Hypothalamus (tissue), 51 donors: ENCODE data around the gene GPRC5D.

Source experiments
- DNase-seq, 51 donors: peaks; one replicate each; lab custom pipeline; 2025; lab: John Stamatoyannopoulos, UW

Gene GPRC5D

DNA sequence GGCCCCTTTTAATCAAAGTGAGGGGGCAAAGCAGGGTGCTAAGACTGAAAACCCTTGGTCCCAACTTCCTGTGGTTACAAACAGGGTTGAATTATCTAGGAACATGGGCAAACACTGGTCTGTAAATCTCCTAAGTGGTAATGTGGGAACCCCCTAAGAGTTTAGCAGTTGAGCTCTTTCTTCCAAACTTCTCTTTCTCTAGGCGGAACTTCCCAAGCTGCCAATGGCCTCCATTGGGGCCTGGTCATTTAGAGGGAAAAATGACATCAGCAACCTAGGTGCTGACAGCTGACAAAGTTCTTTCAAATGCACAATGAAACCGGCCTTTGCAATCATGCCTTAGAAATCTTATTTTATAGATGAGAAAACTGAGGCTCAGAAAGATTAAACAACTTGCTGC, 30.4 kb upstream of the GPRC5D start:
- no peak for DNase-seq

GRCh38 chr12:12979731-12980259, 27.8 kb upstream of the GPRC5D start:
- peak in 3 of 51 donors; percentile 16 to 39 (median 23) for DNase-seq

- DNase-seq, result no peak
Observed at GRCh38 chr12:12979126-12979525, 27.2 kb upstream of the GPRC5D start.

- no peak for DNase-seq
Observed at GRCh38 chr12:12977231-12977630, 25.3 kb upstream of the GPRC5D start.

DNA sequence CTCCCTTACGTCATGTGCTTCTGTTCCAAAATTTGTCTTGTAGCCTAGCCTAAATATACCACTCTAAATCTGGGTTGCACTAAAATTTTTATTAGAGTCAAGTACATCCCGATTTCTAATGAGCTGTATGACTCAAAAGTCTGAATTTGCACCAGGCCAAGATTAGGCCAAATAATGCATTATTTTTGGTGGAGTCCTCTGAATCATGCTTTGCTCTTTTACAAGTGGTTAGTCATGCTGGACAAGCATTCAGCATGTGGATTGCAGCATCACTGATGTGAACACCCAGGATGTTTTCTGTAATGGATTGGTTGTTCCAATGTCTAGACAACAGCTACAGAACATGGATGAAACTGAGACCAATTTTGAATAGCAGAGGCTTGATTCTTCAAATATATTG, 24.4 kb upstream of the GPRC5D start:
- peak in 5 of 51 donors; percentile 13 to 49 (median 36) for DNase-seq

- DNase-seq, result peak in 30 of 51 donors; percentile 8 to 69 (median 26)
Observed at GRCh38 chr12:12975322-12976077, 23.5 kb upstream of the GPRC5D start.

DNA sequence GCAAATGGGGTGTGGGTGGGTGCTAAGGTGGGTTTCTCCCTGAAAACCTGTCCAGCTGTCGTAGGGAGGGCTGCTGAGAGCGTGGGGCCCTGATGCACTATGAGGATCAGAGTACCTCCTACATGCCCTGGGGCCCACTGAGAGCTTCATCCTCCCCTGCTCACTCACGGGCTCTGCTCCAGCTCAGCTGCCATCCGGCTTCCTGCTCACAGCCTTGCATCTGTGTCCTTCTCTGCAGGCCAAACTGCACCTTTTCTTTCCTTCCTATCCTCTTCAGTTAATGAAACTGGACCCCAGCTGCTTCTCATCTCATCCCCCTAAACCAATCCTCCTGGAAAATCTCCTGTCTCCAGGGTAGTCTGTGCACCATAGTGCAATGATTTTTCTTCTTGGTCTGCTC, 22.2 kb upstream of the GPRC5D start:
- peak in 1 of 51 donors; percentile 11 for DNase-seq

- DNase-seq, result no peak
Observed at GRCh38 chr12:12973019-12973418, 21.0 kb upstream of the GPRC5D start.

- no peak for DNase-seq
Observed at GRCh38 chr12:12965836-12966235, 13.9 kb upstream of the GPRC5D start.

DNA sequence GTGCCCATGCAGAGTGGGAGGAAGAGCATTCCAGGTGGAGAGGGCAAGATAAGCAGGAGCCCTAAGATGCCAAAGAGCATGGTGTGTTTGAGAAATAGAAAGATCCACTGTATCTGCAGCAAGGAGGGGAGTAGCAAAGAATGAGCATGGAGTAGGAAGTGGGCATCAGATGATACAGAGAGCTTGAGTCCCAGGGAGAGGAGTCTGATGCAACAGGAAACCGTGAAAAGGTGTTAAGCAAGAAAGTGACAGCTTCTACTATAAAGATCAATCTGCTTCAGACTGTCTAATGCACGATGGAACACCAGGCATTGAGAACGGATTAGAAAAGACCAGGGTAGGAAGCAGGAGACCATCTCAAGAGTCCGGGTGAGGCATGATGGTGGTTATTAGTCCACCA, 12.3 kb upstream of the GPRC5D start:
- DNase-seq, result no peak

- DNase-seq, result no peak
Observed at GRCh38 chr12:12960639-12961209, 8.8 kb upstream of the GPRC5D start.

- DNase-seq, result no peak
Observed at GRCh38 chr12:12958886-12959285, 6.9 kb upstream of the GPRC5D start.

- no peak for DNase-seq
Observed at GRCh38 chr12:12954878-12955625, 3.1 kb upstream of the GPRC5D start.

GRCh38 chr12:12954356-12954755, 2.4 kb upstream of the GPRC5D start:
- peak in 1 of 51 donors; percentile 3 for DNase-seq

GRCh38 chr12:12951504-12951903, 466 bp downstream of the GPRC5D start:
- no peak for DNase-seq

DNA sequence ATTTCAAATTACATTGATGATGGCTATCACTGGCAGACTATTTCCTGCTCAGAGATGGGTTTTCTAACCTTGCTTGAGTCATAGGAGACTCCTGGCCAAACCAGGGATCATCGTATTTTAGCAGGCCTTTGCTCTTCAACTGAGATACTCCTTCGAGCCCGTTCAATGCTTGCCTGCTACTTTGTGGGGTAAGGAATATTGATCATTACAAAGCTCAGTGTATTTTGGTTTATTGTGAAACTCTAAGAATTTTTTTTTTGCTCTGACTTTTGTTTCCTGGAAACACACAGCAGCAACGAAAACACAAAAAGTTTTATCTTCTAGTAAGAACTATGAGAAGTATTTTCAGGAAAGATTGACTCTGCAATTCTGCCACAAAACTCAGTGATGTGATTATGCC, 4.1 kb downstream of the GPRC5D start:
- DNase-seq, result no peak

GRCh38 chr12:12946686-12947355, 5.1 kb downstream of the GPRC5D start:
- DNase-seq, result peak in 27 of 51 donors; percentile 7 to 87 (median 38)

GRCh38 chr12:12945591-12945990, 6.4 kb downstream of the GPRC5D start:
- DNase-seq, result no peak

GRCh38 chr12:12943586-12944260, 8.2 kb downstream of the GPRC5D start:
- no peak for DNase-seq
